Measurements from ENCODE around the gene CD300LB. TPM values are rescaled to one million over a fixed set of nuclear protein-coding genes. Genes with fewer than 3 reads are reported as not detected.

The CD300LB gene
- total and polyA plus RNA-seq, 10 of the 15 experiments (the other 5 are each of a cell fraction or from before 2014, with no cell fraction given), result 0.08 to 0.57 (median 0.25) TPM; not detected in 4

- TF ChIP-seq ATF3 (IDR thresholded peaks at IDR 0.05; ENCODE audit: borderline replicate concordance, extremely low read depth, low read depth, low read length), result no peak
- no peak for TF ChIP-seq YBX1 (IDR thresholded peaks at IDR 0.05)
- TF ChIP-seq, protein P1, sequence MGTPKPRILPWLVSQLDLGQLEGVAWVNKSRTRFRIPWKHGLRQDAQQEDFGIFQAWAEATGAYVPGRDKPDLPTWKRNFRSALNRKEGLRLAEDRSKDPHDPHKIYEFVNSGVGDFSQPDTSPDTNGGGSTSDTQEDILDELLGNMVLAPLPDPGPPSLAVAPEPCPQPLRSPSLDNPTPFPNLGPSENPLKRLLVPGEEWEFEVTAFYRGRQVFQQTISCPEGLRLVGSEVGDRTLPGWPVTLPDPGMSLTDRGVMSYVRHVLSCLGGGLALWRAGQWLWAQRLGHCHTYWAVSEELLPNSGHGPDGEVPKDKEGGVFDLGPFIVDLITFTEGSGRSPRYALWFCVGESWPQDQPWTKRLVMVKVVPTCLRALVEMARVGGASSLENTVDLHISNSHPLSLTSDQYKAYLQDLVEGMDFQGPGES (IDR thresholded peaks at IDR 0.05), result no peak
- TF ChIP-seq MEF2A (IDR thresholded peaks at IDR 0.05; ENCODE audit: insufficient read depth, low read depth, low read length), result no peak
- TF ChIP-seq NBN (IDR thresholded peaks at IDR 0.05), result 0 out of 2 replicates have a peak, but pooled peaks have one; percentile 33
- TF ChIP-seq HDAC2 (IDR thresholded peaks at IDR 0.05), result no peak
- TF ChIP-seq STAT1 (conservative IDR thresholded peaks at IDR 0.05), result no peak
- no peak for TF ChIP-seq SMC3 (IDR thresholded peaks at IDR 0.05; ENCODE audit: borderline replicate concordance, low read length)
- no peak for TF ChIP-seq CREM (IDR thresholded peaks at IDR 0.05; ENCODE audit: low read depth)
- TF ChIP-seq SREBF2 (IDR thresholded peaks at IDR 0.05; ENCODE audit: low read length), result no peak
- no peak for TF ChIP-seq CUX1 (IDR thresholded peaks at IDR 0.05; ENCODE audit: insufficient replicate concordance, low read depth, low read length)
- TF ChIP-seq LARP7 (IDR thresholded peaks at IDR 0.05), result no peak
- no peak for TF ChIP-seq FOXK2 (IDR thresholded peaks at IDR 0.05)
- peak; percentile 72 for TF ChIP-seq IKZF1 (conservative IDR thresholded peaks at IDR 0.05)
- no peak for TF ChIP-seq RCOR1 (conservative IDR thresholded peaks at IDR 0.05; ENCODE audit: low read depth, low read length)
- TF ChIP-seq ZNF217 (IDR thresholded peaks at IDR 0.05), result no peak
- TF ChIP-seq, protein P2, sequence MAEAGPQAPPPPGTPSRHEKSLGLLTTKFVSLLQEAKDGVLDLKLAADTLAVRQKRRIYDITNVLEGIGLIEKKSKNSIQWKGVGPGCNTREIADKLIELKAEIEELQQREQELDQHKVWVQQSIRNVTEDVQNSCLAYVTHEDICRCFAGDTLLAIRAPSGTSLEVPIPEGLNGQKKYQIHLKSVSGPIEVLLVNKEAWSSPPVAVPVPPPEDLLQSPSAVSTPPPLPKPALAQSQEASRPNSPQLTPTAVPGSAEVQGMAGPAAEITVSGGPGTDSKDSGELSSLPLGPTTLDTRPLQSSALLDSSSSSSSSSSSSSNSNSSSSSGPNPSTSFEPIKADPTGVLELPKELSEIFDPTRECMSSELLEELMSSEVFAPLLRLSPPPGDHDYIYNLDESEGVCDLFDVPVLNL (IDR thresholded peaks at IDR 0.05; ENCODE audit: low read depth, low read length), result no peak
- no peak for TF ChIP-seq RBBP5 (conservative IDR thresholded peaks at IDR 0.05)
- TF ChIP-seq ESRRA (IDR thresholded peaks at IDR 0.05; ENCODE audit: low read length), result no peak
- no peak for TF ChIP-seq ZNF207 (IDR thresholded peaks at IDR 0.05; ENCODE audit: borderline replicate concordance)
- no peak for TF ChIP-seq RELA (IDR thresholded peaks at IDR 0.05; ENCODE audit: borderline replicate concordance, partially characterized antibody)
- TF ChIP-seq ELK1 (IDR thresholded peaks at IDR 0.05; ENCODE audit: low read depth, low read length), result no peak
- no peak for TF ChIP-seq KAT2A (conservative IDR thresholded peaks at IDR 0.05; ENCODE audit: control insufficient read depth, low read depth, low read length)
- TF ChIP-seq SPI1 (IDR thresholded peaks at IDR 0.05; ENCODE audit: borderline replicate concordance, insufficient read depth, low read depth, low read length), result peak; percentile 48; the same call in 1 of the 2 replicates
- TF ChIP-seq FOS (IDR thresholded peaks at IDR 0.05; ENCODE audit: borderline replicate concordance, extremely low read depth, insufficient read length), result no peak
These were observed 9.5 kb downstream of the CD300LB start (continued) for GRCh38 chr17:74521701-74522201.

All from GM12878 (cell line).